IMR-90 (cell line): Measurements from ENCODE around the gene TRPV3.

Source experiments
- CEBPB ChIP-seq: IDR thresholded peaks from 2 replicates; pipeline ENCODE4 v1.6.1; 2012; ENCODE audit warnings: low read depth, low read length, improper control_type of control experiment
- FOS ChIP-seq: fragments of 150-350 bp; IDR thresholded peaks from 2 replicates; pipeline ENCODE4 v1.6.1; 2016; ENCODE audit warnings: low read depth, low read length
- MAFK ChIP-seq: IDR thresholded peaks from 2 replicates; pipeline ENCODE4 v1.6.1; 2012; ENCODE audit warnings: low read depth, low read length, improper control_type of control experiment
- MXI1 ChIP-seq: IDR thresholded peaks from 2 replicates; pipeline ENCODE4 v1.6.1; 2012; ENCODE audit warnings: low read depth, mild to moderate bottlenecking, low read length, moderate library complexity, borderline replicate concordance
- POLR2A ChIP-seq: IDR thresholded peaks from 2 replicates; pipeline ENCODE4 v1.6.1; 2012; ENCODE audit warnings: mild to moderate bottlenecking, low read depth, low read length
- RAD21 ChIP-seq: IDR thresholded peaks from 2 replicates; pipeline ENCODE4 v1.6.1; 2012; ENCODE audit warnings: low read length, improper control_type of control experiment
- TF ChIP-seq, protein P1 (sequence below): conservative IDR thresholded peaks from 2 replicates; pipeline ENCODE4 v1.5.1; 2012; ENCODE audit warnings: mild to moderate bottlenecking, low read depth, low read length, improper control_type of control experiment
- TF ChIP-seq, protein P2 (sequence below): fragments of 150-350 bp; IDR thresholded peaks from 2 replicates; pipeline ENCODE4 v1.6.1; 2017; ENCODE audit warnings: mild to moderate bottlenecking, antibody characterized with exemption, low read length, low read depth

DNA sequence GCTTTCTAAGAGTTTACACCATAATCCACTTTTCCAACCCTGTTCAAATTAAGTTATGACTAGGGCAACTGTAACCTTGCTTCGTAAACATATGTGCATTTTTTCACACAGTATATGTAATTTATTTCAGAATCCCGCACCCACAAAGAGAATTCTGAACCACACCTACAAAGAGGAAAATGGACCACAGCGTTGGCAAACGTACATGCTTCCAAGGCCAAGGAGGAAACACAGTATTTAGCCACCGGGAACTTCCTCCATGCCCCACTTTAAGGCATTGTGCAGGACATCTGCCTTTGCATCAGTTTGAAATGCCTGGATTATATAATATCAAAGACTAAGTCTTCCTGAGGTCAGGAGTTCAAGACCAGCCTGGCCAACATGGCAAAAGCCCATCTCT, 88.1 kb downstream of the TRPV3 start:
- TF ChIP-seq CEBPB: no peak
- TF ChIP-seq POLR2A: no peak
- TF ChIP-seq, protein P1, sequence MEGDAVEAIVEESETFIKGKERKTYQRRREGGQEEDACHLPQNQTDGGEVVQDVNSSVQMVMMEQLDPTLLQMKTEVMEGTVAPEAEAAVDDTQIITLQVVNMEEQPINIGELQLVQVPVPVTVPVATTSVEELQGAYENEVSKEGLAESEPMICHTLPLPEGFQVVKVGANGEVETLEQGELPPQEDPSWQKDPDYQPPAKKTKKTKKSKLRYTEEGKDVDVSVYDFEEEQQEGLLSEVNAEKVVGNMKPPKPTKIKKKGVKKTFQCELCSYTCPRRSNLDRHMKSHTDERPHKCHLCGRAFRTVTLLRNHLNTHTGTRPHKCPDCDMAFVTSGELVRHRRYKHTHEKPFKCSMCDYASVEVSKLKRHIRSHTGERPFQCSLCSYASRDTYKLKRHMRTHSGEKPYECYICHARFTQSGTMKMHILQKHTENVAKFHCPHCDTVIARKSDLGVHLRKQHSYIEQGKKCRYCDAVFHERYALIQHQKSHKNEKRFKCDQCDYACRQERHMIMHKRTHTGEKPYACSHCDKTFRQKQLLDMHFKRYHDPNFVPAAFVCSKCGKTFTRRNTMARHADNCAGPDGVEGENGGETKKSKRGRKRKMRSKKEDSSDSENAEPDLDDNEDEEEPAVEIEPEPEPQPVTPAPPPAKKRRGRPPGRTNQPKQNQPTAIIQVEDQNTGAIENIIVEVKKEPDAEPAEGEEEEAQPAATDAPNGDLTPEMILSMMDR: no peak
- no peak for TF ChIP-seq MXI1
- TF ChIP-seq, protein P2, sequence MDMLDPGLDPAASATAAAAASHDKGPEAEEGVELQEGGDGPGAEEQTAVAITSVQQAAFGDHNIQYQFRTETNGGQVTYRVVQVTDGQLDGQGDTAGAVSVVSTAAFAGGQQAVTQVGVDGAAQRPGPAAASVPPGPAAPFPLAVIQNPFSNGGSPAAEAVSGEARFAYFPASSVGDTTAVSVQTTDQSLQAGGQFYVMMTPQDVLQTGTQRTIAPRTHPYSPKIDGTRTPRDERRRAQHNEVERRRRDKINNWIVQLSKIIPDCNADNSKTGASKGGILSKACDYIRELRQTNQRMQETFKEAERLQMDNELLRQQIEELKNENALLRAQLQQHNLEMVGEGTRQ: no peak
- TF ChIP-seq RAD21: no peak
- no peak for TF ChIP-seq MAFK
- TF ChIP-seq FOS: no peak
